COLO829 (cell line): Measurements from ENCODE around the gene FOXN4.

Experiments used
- DNase-seq: peaks from one replicate; pipeline ENCODE4 v3.0.0; 2012; ENCODE audit warnings: low spot score

FOXN4 gene

GRCh38 chr12:109258607-109259544 is 50.2 kb downstream of the FOXN4 start:
- no peak for DNase-seq

GRCh38 chr12:109258201-109258600 is 50.9 kb downstream of the FOXN4 start:
- DNase-seq: no peak

- DNase-seq: no peak
Measured at GRCh38 chr12:109256011-109256410, 53.1 kb downstream of the FOXN4 start.

GRCh38 chr12:109255377-109255776 is 53.7 kb downstream of the FOXN4 start:
- DNase-seq: no peak

GRCh38 chr12:109253913-109254544 is 55.1 kb downstream of the FOXN4 start:
- no peak for DNase-seq

GRCh38 chr12:109252799-109253198 is 56.3 kb downstream of the FOXN4 start:
- DNase-seq: no peak

GRCh38 chr12:109250523-109250922 is 58.6 kb downstream of the FOXN4 start:
- no peak for DNase-seq

- no peak for DNase-seq
Measured at GRCh38 chr12:109247831-109248654, 61.0 kb downstream of the FOXN4 start.

GRCh38 chr12:109246221-109246620 is 62.9 kb downstream of the FOXN4 start:
- DNase-seq: no peak

GRCh38 chr12:109244073-109244472 is 65.0 kb downstream of the FOXN4 start:
- DNase-seq: no peak

GRCh38 chr12:109241936-109242335 is 67.1 kb downstream of the FOXN4 start:
- DNase-seq: no peak

- no peak for DNase-seq
Measured at GRCh38 chr12:109240365-109240764, 68.7 kb downstream of the FOXN4 start.

- DNase-seq: no peak
Measured at GRCh38 chr12:109239691-109240090, 69.4 kb downstream of the FOXN4 start.

- no peak for DNase-seq
Measured at GRCh38 chr12:109239179-109239578, 69.9 kb downstream of the FOXN4 start.

GRCh38 chr12:109236257-109236656 is 72.8 kb downstream of the FOXN4 start:
- no peak for DNase-seq

GRCh38 chr12:109234012-109234411 is 75.1 kb downstream of the FOXN4 start:
- DNase-seq: no peak

GRCh38 chr12:109232731-109233130 is 76.4 kb downstream of the FOXN4 start:
- no peak for DNase-seq

- DNase-seq: no peak
Measured at GRCh38 chr12:109230193-109230592, 78.9 kb downstream of the FOXN4 start.

- DNase-seq: no peak
Measured at GRCh38 chr12:109228664-109229063, 80.4 kb downstream of the FOXN4 start.
